ENCODE results near the gene MGAT4A. TPM values are rescaled to one million over a fixed set of nuclear protein-coding genes. Genes with fewer than 3 reads are reported as not detected.

Gene MGAT4A
- total and polyA plus RNA-seq, 10 of the 15 experiments (the other 5 are each of a cell fraction or from before 2014, with no cell fraction given), result 4.3 to 23.4 (median 13.6) TPM

GRCh38 chr2:98572211-98572610, 158.7 kb downstream of the MGAT4A start:
- Histone ChIP-seq H3K9me3 (replicated peaks; ENCODE audit: control insufficient read depth, insufficient read depth, low read length) (no peaks in the 10 kb centered on the region), H3K9ac (ENCODE audit: control insufficient read depth, insufficient read depth, low read length) (no peak overlapping the region), H3K4me2 (ENCODE audit: control insufficient read depth, insufficient read depth) (no peak overlapping the region), H3K4me1 (ENCODE audit: control insufficient read depth, insufficient read depth, low read length) (no peaks in the 10 kb centered on the region), H4K20me1 (ENCODE audit: control insufficient read depth, insufficient read depth) (no peaks in the 10 kb centered on the region), H3K36me3 (ENCODE audit: control insufficient read depth in 2 of 2, insufficient read depth in 2 of 2, low read length in 1 of 2) (peaks cover 54 to 63% of the 10 kb centered on the region in 2 experiments), H3K27me3 (replicated peaks in 1 of 2; ENCODE audit: control insufficient read depth in 2 of 2, insufficient read depth in 2 of 2, low read length in 1 of 2) (no peaks in the 10 kb centered on the region), H3K4me3 (no peak overlapping the region), H2AFZ (ENCODE audit: control insufficient read depth, low read depth, low read length) (no peak overlapping the region), H3K79me2 (ENCODE audit: control insufficient read depth, insufficient read depth, low read length) (no peaks in the 10 kb centered on the region), H3K27ac (ENCODE audit: control insufficient read depth, insufficient read depth) (no peak overlapping the region)
- TF ChIP-seq E4F1 (IDR thresholded peaks at IDR 0.05; ENCODE audit: borderline replicate concordance, partially characterized antibody) (no peak), YBX1 (IDR thresholded peaks at IDR 0.05) (no peak), HDAC6 (IDR thresholded peaks at IDR 0.05; ENCODE audit: unreplicated experiment) (no peak), BCL3 (IDR thresholded peaks at IDR 0.05; ENCODE audit: borderline replicate concordance, insufficient read depth, low read depth, low read length, poor library complexity, severe bottlenecking) (no peak), HDGF (IDR thresholded peaks at IDR 0.05) (no peak), HDAC2 (IDR thresholded peaks at IDR 0.05) (no peak), ZBTB4 (CRISPR knock-in tag; IDR thresholded peaks at IDR 0.05) (no peak), SP1 (IDR thresholded peaks at IDR 0.05; ENCODE audit: low read depth, low read length) (no peak), RUNX3 (IDR thresholded peaks at IDR 0.05; ENCODE audit: low read length) (no peak), EED (IDR thresholded peaks at IDR 0.05; ENCODE audit: low read depth) (no peak), ZBTB33 (IDR thresholded peaks at IDR 0.05) (no peak), HCFC1 (IDR thresholded peaks at IDR 0.05; ENCODE audit: low read length) (no peak), POLR2A (IDR thresholded peaks at IDR 0.05; ENCODE audit: low read depth, low read length) (no peak), PBX3 (IDR thresholded peaks at IDR 0.05; ENCODE audit: insufficient replicate concordance, low read depth, low read length) (no peak), SMAD5 (IDR thresholded peaks at IDR 0.05; ENCODE audit: low read depth) (no peak), TCF3 (IDR thresholded peaks at IDR 0.05; ENCODE audit: borderline replicate concordance, insufficient read depth, low read depth, low read length) (no peak)
- CTCF ChIA-PET, result no interaction called here
- in situ Hi-C loops (cut with MboI), result no loop called here
- SMC1A ChIA-PET (ENCODE audit: uncharacterized antibody, unreplicated experiment), result no interaction called here
- no peak for FAIRE-seq
- no peak for ATAC-seq
- DNase-seq (ENCODE audit: low read depth, low spot score), result no peak
- POLR2A ChIA-PET, result no interaction called here
- RAD21 ChIA-PET (ENCODE audit: unreplicated experiment), result no interaction called here
- WGBS (ENCODE audit: insufficient coverage, insufficient replicate concordance, low lambda C conversion rate, missing lambda C conversion rate), result 76% methylated on average over 5 of the region's 5 CpGs
- intact Hi-C loops (cut with micrococcal nuclease; ENCODE audit: unreplicated experiment), result no loop called here
- BruUV-seq (replicated peaks), result no TSS peak

Measured in GM12878 (cell line).